OCI-LY3 (cell line): ENCODE results near the gene MMP23B.
"Not testable (repeated sequence)": the region's sequence is repeated elsewhere in the genome, so short reads cannot be mapped to it uniquely, and the experiment has no call there.

Experiments used
- H2AFZ ChIP-seq: fragments of 200-600, 300-600 bp; shearing (Covaris generic); 2 replicates; pipeline ENCODE4 v1.6.0; 2014; ENCODE audit warnings: antibody characterized with exemption, low read depth, low read length
- H3K27ac ChIP-seq: fragments of 200-600, 300-600 bp; sonication (generic); 2 replicates; pipeline ENCODE4 v1.5.1; 2014; ENCODE audit warnings: mild to moderate bottlenecking, low read length, moderate library complexity, mixed read lengths
- H3K27me3 ChIP-seq: fragments of 200-600, 300-600 bp; sonication (generic); 2 replicates; pipeline ENCODE4 v1.6.1; 2014; ENCODE audit warnings: low read depth, low read length, mixed read lengths
- H3K36me3 ChIP-seq: fragments of 200-600, 300-600 bp; sonication (generic); replicated peaks from 2 replicates; pipeline ENCODE3; 2014; ENCODE audit warnings: low read depth, low read length, mixed read lengths
- H3K4me1 ChIP-seq: fragments of 300-600, 200-600 bp; sonication (generic); 2 replicates; pipeline ENCODE4 v1.6.1; 2014; ENCODE audit warnings: low read length, mixed read lengths
- H3K4me2 ChIP-seq: fragments of 200-600, 300-600 bp; sonication (generic); 2 replicates; pipeline ENCODE4 v1.6.1; 2014; ENCODE audit warnings: low read length, mixed read lengths
- H3K4me3 ChIP-seq: fragments of 300-600, 200-600 bp; sonication (generic); 2 replicates; pipeline ENCODE4 v1.5.1; 2014; ENCODE audit warnings: antibody characterized with exemption, mild to moderate bottlenecking, low read length, moderate library complexity
- H3K79me2 ChIP-seq: fragments of 300-600, 200-600 bp; shearing (Covaris generic); 2 replicates; pipeline ENCODE4 v1.6.1; 2014; ENCODE audit warnings: mild to moderate bottlenecking, low read length, mixed read lengths
- H3K9ac ChIP-seq: fragments of 300-600, 200-600 bp; shearing (Covaris generic); 2 replicates; pipeline ENCODE4 v1.6.0; 2014; ENCODE audit warnings: mild to moderate bottlenecking, low read length, moderate library complexity
- H3K9me3 ChIP-seq: fragments of 200-600, 300-600 bp; shearing (Covaris generic); 2 replicates; pipeline ENCODE4 v1.6.1; 2014; ENCODE audit warnings: low read length, mixed read lengths; ENCODE audit not compliant: insufficient read depth
- H4K20me1 ChIP-seq: fragments of 200-600, 300-600 bp; sonication (generic); 2 replicates; pipeline ENCODE4 v1.6.1; 2016; ENCODE audit warnings: low read length, mixed read lengths; ENCODE audit not compliant: insufficient read depth
- CTCF ChIP-seq: fragments of 200-600, 300-600 bp; sonication (generic); IDR thresholded peaks from 2 replicates; pipeline ENCODE4 v1.5.1; 2014; ENCODE audit warnings: antibody characterized with exemption, low read length, low read depth
- EZH2phosphoT487 ChIP-seq: fragments of 200-600 bp; shearing (Covaris generic); IDR thresholded peaks from 2 replicates; pipeline ENCODE4 v1.6.1; 2018; ENCODE audit warnings: antibody characterized with exemption, mixed run types, low read depth

The MMP23B gene

GRCh38 chr1:1672181-1672965, 40.4 kb downstream of the MMP23B start:
- Histone ChIP-seq H3K4me2 (no peak overlapping the region), H3K9me3 (no peaks in the 10 kb centered on the region), H3K27me3 (no peaks in the 10 kb centered on the region), H3K27ac (no peak overlapping the region), H3K4me3 (no peak overlapping the region), H3K36me3 (peaks cover 15% of the 10 kb centered on the region), H4K20me1 (no peaks in the 10 kb centered on the region), H2AFZ (no peak overlapping the region), H3K9ac (no peak overlapping the region), H3K79me2 (peaks cover 3% of the 10 kb centered on the region), H3K4me1 (peaks cover 2% of the 10 kb centered on the region; the same call in 1 of the 2 replicates)
- TF ChIP-seq CTCF = no peak
- no peak for TF ChIP-seq EZH2phosphoT487

GRCh38 chr1:1674806-1675205, 42.8 kb downstream of the MMP23B start:
- not testable (repeated sequence) for H3K9me3 ChIP-seq, H3K27me3 ChIP-seq, H2AFZ ChIP-seq, H3K4me3 ChIP-seq, H4K20me1 ChIP-seq, H3K9ac ChIP-seq, H3K4me2 ChIP-seq, H3K27ac ChIP-seq
- Histone ChIP-seq H3K36me3 (peaks cover 10% of the 10 kb centered on the region), H3K79me2 (peaks cover 23% of the 10 kb centered on the region), H3K4me1 (peaks cover 21% of the 10 kb centered on the region)

- not testable (repeated sequence) for H3K36me3 ChIP-seq, H4K20me1 ChIP-seq, H3K4me3 ChIP-seq, H3K27ac ChIP-seq, H2AFZ ChIP-seq, H3K4me2 ChIP-seq, H3K9me3 ChIP-seq, H3K27me3 ChIP-seq, H3K9ac ChIP-seq
- peaks cover 21% of the 10 kb centered on the region for H3K4me1 ChIP-seq
- H3K79me2 ChIP-seq = peaks cover 24% of the 10 kb centered on the region
These were observed 43.2 kb downstream of the MMP23B start for GRCh38 chr1:1675218-1675617.

- H3K79me2 ChIP-seq = peaks cover 30% of the 10 kb centered on the region
- not testable (repeated sequence) for H3K27me3 ChIP-seq, H2AFZ ChIP-seq, H3K27ac ChIP-seq, H3K4me3 ChIP-seq, H3K9me3 ChIP-seq, H3K36me3 ChIP-seq, H3K9ac ChIP-seq, H4K20me1 ChIP-seq, H3K4me2 ChIP-seq
- H3K4me1 ChIP-seq = peaks cover 21% of the 10 kb centered on the region
These were observed 44.1 kb downstream of the MMP23B start for GRCh38 chr1:1676087-1676486.

- Histone ChIP-seq H3K4me1 (peaks cover 21% of the 10 kb centered on the region), H3K36me3 (no peaks in the 10 kb centered on the region), H3K9me3 (no peaks in the 10 kb centered on the region), H4K20me1 (no peaks in the 10 kb centered on the region), H3K9ac (peak overlapping the region; percentile 75), H2AFZ (0 out of 2 replicates have a peak overlapping the region, but pooled peaks have one; percentile 36), H3K27me3 (no peaks in the 10 kb centered on the region), H3K27ac (peak overlapping the region; percentile 84), H3K79me2 (peaks cover 41% of the 10 kb centered on the region), H3K4me3 (peak overlapping the region; percentile 77), H3K4me2 (peak overlapping the region; percentile 97)
- no peak for TF ChIP-seq EZH2phosphoT487
- TF ChIP-seq CTCF = no peak
These were observed 46.0 kb downstream of the MMP23B start for GRCh38 chr1:1677718-1678580.
